WTC11 (cell line): ENCODE data around the gene TGM2. TPM values are rescaled to one million over a fixed set of nuclear protein-coding genes. Genes with fewer than 3 reads are reported as not detected.

Source experiments
- ATAC-seq: fragments of 200-7000 bp; cut with Tn5 transposase; 2 replicates; pipeline ENCODE4 v1.10.0; 2021; ENCODE audit warnings: mild to moderate bottlenecking, moderate library complexity
- CTCF ChIA-PET: fragments of 300-600 bp; sonication (Branson Sonifier 250); formaldehyde crosslinking; loops from one replicate; lab custom pipeline; 2021; ENCODE audit warnings: antibody characterized with exemption; lab: Charles Lee
- POLR2A ChIA-PET: fragments of 350-600 bp; sonication (Branson Sonifier 250); formaldehyde crosslinking; loops from one replicate; lab custom pipeline; 2021; ENCODE audit warnings: antibody characterized with exemption; lab: Charles Lee
- DNase-seq: peaks from one replicate; pipeline ENCODE4 v3.0.0; 2021; ENCODE audit warnings: low spot score
- H3K27ac Mint-ChIP-seq: 2 replicates; pipeline ENCODE4 v1.8.0; 2021; ENCODE audit warnings: mixed read lengths
- H3K27me3 Mint-ChIP-seq: 2 replicates; pipeline ENCODE4 v1.8.0; 2021; ENCODE audit warnings: low read depth, mild to moderate bottlenecking, moderate library complexity, mixed read lengths
- H3K36me3 Mint-ChIP-seq: 2 replicates; pipeline ENCODE4 v1.8.0; 2021; ENCODE audit warnings: mixed read lengths
- H3K4me1 Mint-ChIP-seq: 2 replicates; pipeline ENCODE4 v1.8.0; 2022; ENCODE audit warnings: mixed read lengths
- H3K4me3 Mint-ChIP-seq: 2 replicates; pipeline ENCODE4 v1.8.0; 2021; ENCODE audit warnings: mild to moderate bottlenecking, moderate library complexity, mixed read lengths
- H3K9me3 Mint-ChIP-seq: 2 replicates; pipeline ENCODE4 v1.8.0; 2021; ENCODE audit warnings: mixed read lengths
- ATF2 ChIP-seq: sonication (generic); formaldehyde crosslinking; IDR thresholded peaks from 2 replicates; pipeline ENCODE4 v1.8.1; 2022; ENCODE audit warnings: low read depth, missing genetic modification reagents, borderline replicate concordance
- ESRRA ChIP-seq: sonication (generic); formaldehyde crosslinking; IDR thresholded peaks from 2 replicates; pipeline ENCODE4 v1.8.1; 2022; ENCODE audit warnings: mild to moderate bottlenecking, missing genetic modification reagents, borderline replicate concordance
- FOXP4 ChIP-seq: sonication (generic); formaldehyde crosslinking; IDR thresholded peaks from 2 replicates; pipeline ENCODE4 v1.8.0; 2022; ENCODE audit warnings: mild to moderate bottlenecking, missing genetic modification reagents
- GTF2I ChIP-seq: fragments of 250-450 bp; sonication (Bioruptor Pico); conservative IDR thresholded peaks from 2 replicates; pipeline ENCODE4 v1.4.0; 2021; ENCODE audit warnings: mild to moderate bottlenecking
- IRF1 ChIP-seq: sonication (generic); formaldehyde crosslinking; IDR thresholded peaks from 2 replicates; pipeline ENCODE4 v1.8.0; 2023; ENCODE audit warnings: missing genetic modification reagents
- IRF2 ChIP-seq: sonication (generic); formaldehyde crosslinking; IDR thresholded peaks from 2 replicates; pipeline ENCODE4 v1.8.0; 2022; ENCODE audit warnings: low read depth, missing genetic modification reagents, borderline replicate concordance
- MAX ChIP-seq: sonication (generic); formaldehyde crosslinking; IDR thresholded peaks from 2 replicates; pipeline ENCODE4 v1.8.0; 2022; ENCODE audit warnings: mild to moderate bottlenecking, missing genetic modification reagents
- MXD4 ChIP-seq: fragments of 250-450 bp; sonication (Bioruptor Pico); IDR thresholded peaks from 2 replicates; pipeline ENCODE4 v1.8.0; 2021; ENCODE audit warnings: mild to moderate bottlenecking, moderate library complexity, borderline replicate concordance
- NFE2L1 ChIP-seq: sonication (generic); formaldehyde crosslinking; IDR thresholded peaks from 2 replicates; pipeline ENCODE4 v1.8.1; 2023; ENCODE audit warnings: missing genetic modification reagents
- NR2C2 ChIP-seq: sonication (generic); formaldehyde crosslinking; IDR thresholded peaks from 2 replicates; pipeline ENCODE4 v1.8.0; 2022; ENCODE audit warnings: mild to moderate bottlenecking, missing genetic modification reagents
- NR3C1 ChIP-seq: sonication (generic); formaldehyde crosslinking; conservative IDR thresholded peaks from 2 replicates; pipeline ENCODE4 v1.8.1; 2023; ENCODE audit warnings: low read depth, mild to moderate bottlenecking, missing genetic modification reagents
- PRDM15 ChIP-seq: sonication (generic); formaldehyde crosslinking; IDR thresholded peaks from 2 replicates; pipeline ENCODE4 v1.8.0; 2022; ENCODE audit warnings: missing genetic modification reagents
- SOX15 ChIP-seq: fragments of 250-450 bp; sonication (Bioruptor Pico); IDR thresholded peaks from 2 replicates; pipeline ENCODE4 v1.9.0; 2021; ENCODE audit warnings: mild to moderate bottlenecking
- STAT6 ChIP-seq: sonication (generic); formaldehyde crosslinking; conservative IDR thresholded peaks from 2 replicates; pipeline ENCODE4 v1.8.1; 2023; ENCODE audit warnings: mild to moderate bottlenecking, low read depth, missing genetic modification reagents, moderate library complexity
- ZNF219 ChIP-seq: sonication (generic); formaldehyde crosslinking; IDR thresholded peaks from 2 replicates; pipeline ENCODE4 v1.8.0; 2023; ENCODE audit warnings: missing genetic modification reagents, mild to moderate bottlenecking, borderline replicate concordance
- ZNF423 ChIP-seq: fragments of 250-450 bp; sonication (Bioruptor Pico); IDR thresholded peaks from 2 replicates; pipeline ENCODE4 v2.1.2; 2022; ENCODE audit warnings: mild to moderate bottlenecking, moderate library complexity
- ZNF425 ChIP-seq: fragments of 250-450 bp; sonication (Bioruptor Pico); conservative IDR thresholded peaks from 2 replicates; pipeline ENCODE4 v1.9.0; 2021; ENCODE audit warnings: mild to moderate bottlenecking
- ZNF532 ChIP-seq: fragments of 250-450 bp; sonication (Bioruptor Pico); IDR thresholded peaks from 2 replicates; pipeline ENCODE4 v1.9.0; 2021; ENCODE audit warnings: mild to moderate bottlenecking, borderline replicate concordance
- total RNA-seq: library from RNA; stranded (reverse); gene quantifications from 3 replicates; pipeline ENCODE4 v1.2.3, GENCODE V29; 2021

The TGM2 gene
- total RNA-seq, 1 experiment from 2014 or later, result 1.5 TPM

GRCh38 chr20:38208088-38208487 lies 43.0 kb upstream of the TGM2 start:
- no peak for ATAC-seq
- 0 out of 2 replicates have a peak, but pooled peaks cover 3% of the 10 kb centered on the region for H3K9me3 Mint-ChIP-seq
- DNase-seq, result no peak
- H3K4me1 Mint-ChIP-seq, result no peaks in the 10 kb centered on the region
- H3K27ac Mint-ChIP-seq, result no peak overlapping the region
- ChIA-PET CTCF (no interaction called here), POLR2A (no interaction called here)
- TF ChIP-seq ZNF425 (no peak), PRDM15 (CRISPR knock-in tag) (no peak), MXD4 (no peak), IRF2 (no peak), MAX (CRISPR knock-in tag) (no peak), ATF2 (CRISPR knock-in tag) (no peak), NFE2L1 (CRISPR knock-in tag) (no peak), NR2C2 (CRISPR knock-in tag) (no peak), ZNF219 (CRISPR knock-in tag) (no peak), GTF2I (CRISPR knock-in tag) (no peak), FOXP4 (CRISPR knock-in tag) (no peak)
- H3K4me3 Mint-ChIP-seq, result no peak overlapping the region
- no peaks in the 10 kb centered on the region for H3K27me3 Mint-ChIP-seq
- H3K36me3 Mint-ChIP-seq, result no peaks in the 10 kb centered on the region

GRCh38 chr20:38207621-38208020 lies 42.6 kb upstream of the TGM2 start:
- H3K4me3 Mint-ChIP-seq, result no peak overlapping the region
- CTCF ChIA-PET, result no interaction called here
- ATAC-seq (no peak), DNase-seq (no peak)
- no peaks in the 10 kb centered on the region for H3K4me1 Mint-ChIP-seq
- no peak overlapping the region for H3K27ac Mint-ChIP-seq
- POLR2A ChIA-PET, result no interaction called here
- H3K27me3 Mint-ChIP-seq, result no peaks in the 10 kb centered on the region
- 0 out of 2 replicates have a peak, but pooled peaks cover 3% of the 10 kb centered on the region for H3K9me3 Mint-ChIP-seq
- H3K36me3 Mint-ChIP-seq, result no peaks in the 10 kb centered on the region
- TF ChIP-seq SOX15 (CRISPR knock-in tag), result no peak
- TF ChIP-seq NR3C1 (CRISPR knock-in tag), result no peak
- no peak for TF ChIP-seq ESRRA (CRISPR knock-in tag)
- TF ChIP-seq STAT6 (CRISPR knock-in tag), result no peak
- TF ChIP-seq IRF1 (CRISPR knock-in tag), result no peak
- no peak for TF ChIP-seq ZNF532 (CRISPR knock-in tag)
- no peak for TF ChIP-seq ZNF423
